SKM-1 (cell line): ENCODE data around the gene XPO4.

Experiments
- DNase-seq: peaks from one replicate; lab custom pipeline; 2025; ENCODE audit not compliant: unreplicated experiment; lab: John Stamatoyannopoulos, UW

The XPO4 gene

GRCh38 chr13:20828539-20829364, 73.8 kb downstream of the XPO4 start:
- peak; percentile 15 for DNase-seq

GRCh38 chr13:20826843-20827560, 75.5 kb downstream of the XPO4 start:
- no peak for DNase-seq

GRCh38 chr13:20826301-20826700, 76.2 kb downstream of the XPO4 start:
- DNase-seq = no peak

GRCh38 chr13:20825477-20825875, 77.1 kb downstream of the XPO4 start:
- DNase-seq = no peak

- DNase-seq = no peak
These were observed 77.6 kb downstream of the XPO4 start for GRCh38 chr13:20824762-20825476.

GRCh38 chr13:20823071-20823470, 79.5 kb downstream of the XPO4 start:
- DNase-seq = no peak

- DNase-seq = no peak
These were observed 80.1 kb downstream of the XPO4 start for GRCh38 chr13:20822406-20822805.

- no peak for DNase-seq
These were observed 82.8 kb downstream of the XPO4 start for GRCh38 chr13:20819715-20820114.

GRCh38 chr13:20815464-20815863, 87.1 kb downstream of the XPO4 start:
- DNase-seq = no peak

- DNase-seq = no peak
These were observed 88.2 kb downstream of the XPO4 start for GRCh38 chr13:20814224-20814910.

- DNase-seq = no peak
These were observed 89.7 kb downstream of the XPO4 start for GRCh38 chr13:20812890-20813289.

- DNase-seq = no peak
These were observed 91.7 kb downstream of the XPO4 start for GRCh38 chr13:20810808-20811207.

GRCh38 chr13:20808874-20809273, 93.7 kb downstream of the XPO4 start:
- no peak for DNase-seq

- DNase-seq = no peak
These were observed 99.2 kb downstream of the XPO4 start for GRCh38 chr13:20803180-20803965.

- DNase-seq = peak; percentile 27
These were observed 100.8 kb downstream of the XPO4 start for GRCh38 chr13:20801707-20802106.

- no peak for DNase-seq
These were observed 102.7 kb downstream of the XPO4 start for GRCh38 chr13:20799726-20800416.

GRCh38 chr13:20798027-20798426, 104.5 kb downstream of the XPO4 start:
- DNase-seq = no peak

GRCh38 chr13:20796791-20797508, 105.6 kb downstream of the XPO4 start:
- no peak for DNase-seq

GRCh38 chr13:20789665-20790064, 112.9 kb downstream of the XPO4 start:
- no peak for DNase-seq
